GM10248 (cell line): ENCODE results near the gene PIP5KL1.
A peak's percentile ranks its signal among the peaks of the same experiment; 100 is the strongest.

Source experiments
- CTCF ChIA-PET: fragments of 300-600 bp; sonication (Branson Sonifier 250); formaldehyde crosslinking; extraction: SDS; loops from one replicate; lab custom pipeline; 2021; ENCODE audit warnings: antibody characterized with exemption; lab: Yijun Ruan, JAX
- POLR2A ChIA-PET: fragments of 350-650 bp; sonication (Branson Sonifier 250); formaldehyde crosslinking; extraction: SDS; loops from one replicate; lab custom pipeline; 2020; ENCODE audit warnings: antibody characterized with exemption; lab: Yijun Ruan, JAX
- DNase-seq: peaks from one replicate; pipeline ENCODE4 v3.0.0; 2012; ENCODE audit errors: extremely low spot score
- TF ChIP-seq, protein P1 (sequence below): IDR thresholded peaks from 2 replicates; pipeline ENCODE4 v1.5.1; 2012; ENCODE audit warnings: mild to moderate bottlenecking, low read depth; ENCODE audit errors: extremely low read depth, missing control alignments, control extremely low read depth

PIP5KL1 gene

DNA sequence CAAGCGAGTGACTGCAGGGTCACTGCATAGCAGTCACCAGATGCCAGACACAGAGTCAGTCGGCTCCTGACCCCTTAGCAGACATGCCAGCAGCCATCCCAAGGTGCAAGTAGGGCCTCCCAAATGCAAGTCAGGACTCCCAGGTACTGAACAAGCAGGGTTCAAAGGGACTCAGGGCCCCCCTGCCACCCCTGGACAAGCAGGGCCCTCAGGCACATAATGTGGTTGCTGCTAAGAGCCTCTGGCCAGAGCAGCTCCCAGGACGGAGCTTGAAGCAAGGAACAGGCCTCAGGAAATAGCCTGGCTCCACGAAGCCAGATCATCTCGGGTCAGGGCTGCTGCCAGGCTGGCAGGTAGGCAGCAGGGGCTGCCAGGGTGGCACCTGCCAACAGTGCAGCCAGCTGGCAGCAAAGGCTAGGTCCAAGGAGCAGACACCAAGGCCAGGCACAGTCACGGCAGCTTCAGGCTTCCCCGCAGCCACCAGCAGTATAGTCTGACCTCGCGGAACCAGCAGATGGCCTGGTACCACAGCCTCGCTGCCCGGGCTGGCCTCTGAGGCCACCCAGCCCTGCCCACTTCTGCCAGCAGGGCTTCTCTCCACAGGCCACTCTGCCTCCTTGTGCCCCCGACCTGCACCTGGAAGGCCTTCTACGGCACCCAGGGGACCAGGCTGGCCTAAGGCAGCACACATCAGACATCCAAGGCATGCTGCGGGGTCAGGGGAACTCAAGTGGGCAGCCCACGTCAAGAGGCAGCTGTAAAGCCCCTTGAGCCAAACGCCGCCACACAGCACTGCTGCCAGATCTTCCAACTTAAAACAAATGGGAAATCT lies 42.8 kb upstream of the PIP5KL1 start:
- POLR2A ChIA-PET = interaction anchor here (0.7 to 1.4 kb wide), 2 partner anchors 8 to 121 kb away, joined by 3 to 6 read pairs; partner anchors contain the start of gene EEIG1
- DNase-seq = no peak
- CTCF ChIA-PET = interaction anchor here (0.9 to 23.2 kb wide), 4 partner anchors 14 to 61 kb away, joined by 3 to 263 read pairs (median 16); no protein-coding TSS in a partner anchor
- TF ChIP-seq, protein P1, sequence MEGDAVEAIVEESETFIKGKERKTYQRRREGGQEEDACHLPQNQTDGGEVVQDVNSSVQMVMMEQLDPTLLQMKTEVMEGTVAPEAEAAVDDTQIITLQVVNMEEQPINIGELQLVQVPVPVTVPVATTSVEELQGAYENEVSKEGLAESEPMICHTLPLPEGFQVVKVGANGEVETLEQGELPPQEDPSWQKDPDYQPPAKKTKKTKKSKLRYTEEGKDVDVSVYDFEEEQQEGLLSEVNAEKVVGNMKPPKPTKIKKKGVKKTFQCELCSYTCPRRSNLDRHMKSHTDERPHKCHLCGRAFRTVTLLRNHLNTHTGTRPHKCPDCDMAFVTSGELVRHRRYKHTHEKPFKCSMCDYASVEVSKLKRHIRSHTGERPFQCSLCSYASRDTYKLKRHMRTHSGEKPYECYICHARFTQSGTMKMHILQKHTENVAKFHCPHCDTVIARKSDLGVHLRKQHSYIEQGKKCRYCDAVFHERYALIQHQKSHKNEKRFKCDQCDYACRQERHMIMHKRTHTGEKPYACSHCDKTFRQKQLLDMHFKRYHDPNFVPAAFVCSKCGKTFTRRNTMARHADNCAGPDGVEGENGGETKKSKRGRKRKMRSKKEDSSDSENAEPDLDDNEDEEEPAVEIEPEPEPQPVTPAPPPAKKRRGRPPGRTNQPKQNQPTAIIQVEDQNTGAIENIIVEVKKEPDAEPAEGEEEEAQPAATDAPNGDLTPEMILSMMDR = no peak

DNA sequence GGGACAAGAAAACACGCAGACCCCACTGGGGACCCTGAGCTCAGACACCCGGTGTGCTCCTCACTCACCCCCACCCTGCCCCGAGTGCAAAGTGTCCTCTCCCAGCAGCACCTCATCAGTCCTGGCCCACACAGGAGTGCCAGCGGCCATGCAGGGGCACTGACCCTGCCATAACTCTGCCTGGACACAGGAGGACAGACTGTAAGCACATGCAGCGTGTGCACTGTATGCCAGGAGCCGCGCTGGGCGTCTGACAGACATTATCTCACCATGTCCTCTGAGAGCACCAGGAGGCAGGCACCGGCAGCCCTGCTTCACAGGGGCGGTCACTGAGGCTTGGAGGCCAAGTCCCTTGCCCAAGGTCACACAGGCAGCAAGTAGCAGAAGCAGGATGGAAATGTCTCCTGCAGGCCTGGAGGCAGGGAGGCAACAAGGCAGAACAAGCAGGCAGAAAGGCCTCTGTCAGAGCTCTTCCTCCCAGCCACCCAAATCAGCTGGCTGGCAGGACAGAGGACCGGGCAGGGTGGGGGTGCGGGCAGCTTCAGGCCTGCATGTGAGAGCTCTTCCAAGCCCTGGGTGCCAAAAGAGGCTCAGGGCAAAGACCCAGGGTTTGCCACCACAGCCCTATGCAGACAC lies 41.8 kb upstream of the PIP5KL1 start:
- DNase-seq = no peak
- POLR2A ChIA-PET = interaction anchor here (1.4 kb wide), 1 partner anchor 9 kb away, joined by 6 read pairs; the partner anchor contains the start of gene EEIG1
- TF ChIP-seq, protein P1 = no peak
- CTCF ChIA-PET = interaction anchor here (1.8 to 23.2 kb wide), 4 partner anchors 18 to 62 kb away, joined by 5 to 263 read pairs (median 15); no protein-coding TSS in a partner anchor

DNA sequence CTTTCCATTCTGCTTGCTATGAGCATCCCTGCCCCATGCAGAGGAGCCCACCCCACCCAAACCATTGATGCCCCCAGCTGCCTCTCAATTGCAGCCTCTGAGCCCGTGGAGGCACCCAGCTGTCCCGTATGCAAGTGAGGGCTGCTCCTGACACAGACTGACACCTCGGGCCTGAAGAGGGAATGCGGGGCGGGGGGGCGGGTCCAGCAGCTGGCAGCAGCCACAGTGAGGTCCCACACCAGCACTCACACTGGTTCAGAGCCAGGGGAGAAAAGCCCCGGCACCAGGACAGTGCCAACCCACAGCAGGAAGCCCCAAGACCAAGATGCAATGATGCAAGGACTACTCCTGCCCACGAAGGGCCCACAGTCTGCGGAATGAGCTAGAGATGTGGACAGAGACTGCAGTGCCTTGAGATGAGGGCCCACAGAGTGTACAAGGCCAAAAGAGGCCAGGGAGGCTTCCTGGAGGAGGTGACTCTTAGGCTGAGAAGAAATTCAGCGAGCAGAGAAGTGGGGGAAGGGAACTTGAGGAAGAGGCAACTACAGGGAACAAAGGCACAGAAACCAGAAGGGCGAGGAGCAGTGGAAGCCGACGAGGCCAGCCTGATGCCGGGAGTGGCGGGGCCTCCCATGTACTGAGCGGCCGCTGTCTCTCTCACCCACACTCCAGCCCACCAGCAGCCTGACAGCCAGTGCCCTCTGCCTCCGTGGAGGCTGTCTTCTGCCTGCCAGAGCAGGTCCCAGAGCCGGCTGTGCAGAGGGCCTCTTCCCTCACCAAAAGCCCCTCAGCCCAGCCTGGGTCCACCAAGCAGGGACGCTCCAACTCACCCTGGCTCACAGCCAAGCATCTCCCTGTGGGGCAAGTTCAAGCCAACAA lies 41.0 kb upstream of the PIP5KL1 start:
- no peak for DNase-seq
- ChIA-PET CTCF (interaction anchor here (1.8 to 23.2 kb wide), 4 partner anchors 17 to 63 kb away, joined by 5 to 263 read pairs (median 15); no protein-coding TSS in a partner anchor), POLR2A (interaction anchor here (0.6 to 2.3 kb wide), 3 partner anchors 9 kb away, joined by 3 to 14 read pairs (median 6); partner anchors contain the start of gene EEIG1)
- TF ChIP-seq, protein P1 = no peak

DNA sequence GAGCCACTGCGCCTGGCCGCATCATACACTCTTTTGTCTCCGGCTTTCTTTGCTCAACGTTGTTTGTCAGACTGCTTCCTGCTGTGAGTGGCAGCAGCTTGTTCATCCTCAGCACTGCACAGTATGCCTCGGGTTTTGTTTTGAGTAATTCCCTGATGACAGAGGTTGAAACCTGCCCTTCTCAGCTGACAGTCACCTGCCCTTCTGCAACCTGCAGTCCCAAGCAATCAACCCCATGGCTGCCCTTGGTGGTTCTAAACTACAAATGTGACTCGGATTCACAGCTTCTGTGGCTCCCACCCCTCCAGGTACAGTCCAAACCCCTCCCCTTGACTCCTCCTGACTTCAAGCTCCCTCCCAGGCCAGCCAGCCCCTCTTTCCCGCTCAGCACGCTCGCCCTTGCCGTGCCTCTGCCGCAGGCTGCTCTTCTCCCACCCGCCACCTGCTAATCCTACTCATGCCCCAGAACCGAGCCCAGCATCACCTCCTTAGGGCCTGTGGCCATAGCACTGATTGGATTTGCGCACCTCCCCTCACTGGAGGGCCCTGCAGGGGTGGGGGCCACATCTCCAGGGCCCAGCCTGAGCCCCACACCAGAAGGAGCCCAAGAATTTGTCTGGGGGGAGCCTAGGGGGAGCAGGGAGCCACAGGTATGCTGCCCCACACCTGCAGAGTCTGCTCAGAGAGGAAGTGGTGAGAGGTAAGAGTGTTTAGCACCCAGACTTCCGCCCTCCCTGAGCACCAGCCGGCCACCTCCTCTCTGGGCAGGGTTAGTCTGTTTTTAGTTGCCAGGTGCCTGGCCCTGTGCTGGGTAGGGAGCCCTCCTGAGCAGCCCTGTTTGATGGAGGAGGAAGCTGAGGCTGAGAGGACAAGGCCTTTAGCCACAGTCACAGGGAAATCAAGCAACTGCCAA lies 40.1 kb upstream of the PIP5KL1 start:
- ChIA-PET CTCF (interaction anchor here (0.7 to 23.2 kb wide), 8 partner anchors 9 to 154 kb away, joined by 3 to 263 read pairs (median 4); no protein-coding TSS in a partner anchor), POLR2A (interaction anchor here (0.9 to 2.3 kb wide), 2 partner anchors 10 to 102 kb away, joined by 3 to 14 read pairs; partner anchors contain the start of gene EEIG1)
- peak; percentile 94 for DNase-seq
- TF ChIP-seq, protein P1 = no peak

DNA sequence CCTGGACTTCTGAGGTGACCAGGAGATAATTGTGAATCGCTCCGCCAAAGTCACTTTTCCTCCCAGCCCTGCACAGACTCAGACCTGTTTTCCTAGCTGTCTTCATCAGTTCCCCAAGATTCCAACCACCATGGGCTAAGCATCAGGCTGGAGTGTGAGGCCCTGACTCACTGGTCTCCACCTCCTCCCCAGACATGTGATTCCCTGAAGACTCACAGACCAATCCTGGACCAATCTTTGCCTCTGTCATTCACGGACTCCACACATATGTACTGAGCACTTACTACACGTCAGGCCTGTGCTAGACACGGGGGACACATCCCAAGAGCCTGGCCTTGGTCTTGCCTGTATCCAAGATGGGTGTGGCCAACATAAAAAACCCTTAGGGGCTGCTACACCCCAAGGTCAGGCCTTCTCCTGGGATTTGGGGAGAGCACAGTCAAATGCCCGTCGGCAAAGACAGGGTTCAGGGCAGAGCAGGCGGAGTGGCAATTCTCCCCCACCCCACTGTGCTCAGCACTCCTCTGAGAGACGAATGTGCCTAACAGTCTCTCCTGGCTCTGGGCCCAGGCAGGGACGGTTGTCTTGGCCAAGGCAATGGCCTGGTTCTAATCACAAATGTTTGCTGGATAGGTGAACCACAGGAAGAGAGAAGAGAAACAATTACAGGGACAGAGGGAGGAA lies 38.3 kb upstream of the PIP5KL1 start:
- ChIA-PET POLR2A (no interaction called here), CTCF (interaction anchor here (1.1 to 23.2 kb wide), 4 partner anchors 14 to 66 kb away, joined by 3 to 263 read pairs (median 8); no protein-coding TSS in a partner anchor)
- no peak for DNase-seq
- TF ChIP-seq, protein P1 = no peak
